ENCODE data around the gene BOD1L1. TPM values are rescaled to one million over a fixed set of nuclear protein-coding genes. Genes with fewer than 3 reads are reported as not detected.
A peak's percentile ranks its signal among the peaks of the same experiment; 100 is the strongest.

The BOD1L1 gene
- total and polyA plus RNA-seq, 2 of the 8 experiments (the other 6 are each of a cell fraction or from before 2014, with no cell fraction given) = 6.8 to 39.3 TPM

- no peak for TF ChIP-seq GTF2F1 (IDR thresholded peaks at IDR 0.05; ENCODE audit: borderline replicate concordance, low read depth, low read length)
- peak; percentile 67 for TF ChIP-seq SUZ12 (IDR thresholded peaks at IDR 0.05; ENCODE audit: low read length)
- no peak for TF ChIP-seq SP4 (IDR thresholded peaks at IDR 0.05; ENCODE audit: low read length)
- no peak for TF ChIP-seq FOSL1 (IDR thresholded peaks at IDR 0.05; ENCODE audit: insufficient read depth, low read depth, low read length)
- no peak for TF ChIP-seq CTCF (IDR thresholded peaks at IDR 0.05; ENCODE audit: control extremely low read depth in 1 of 3, insufficient read depth in 1 of 3, low read depth in 1 of 3, low read length in 3 of 3)
- no peak for TF ChIP-seq ASH2L (IDR thresholded peaks at IDR 0.05; ENCODE audit: low read length)
- peak; percentile 77 for TF ChIP-seq EZH2 (IDR thresholded peaks at IDR 0.05; ENCODE audit: low read depth, low read length, severe bottlenecking)
- no peak for TF ChIP-seq SRF (IDR thresholded peaks at IDR 0.05; ENCODE audit: low read depth, low read length)
- TF ChIP-seq SIRT6 (IDR thresholded peaks at IDR 0.05; ENCODE audit: low read length) = no peak
- TF ChIP-seq RFX5 (IDR thresholded peaks at IDR 0.05; ENCODE audit: borderline replicate concordance, low read depth, low read length) = no peak
Observed at GRCh38 chr4:13539047-13539618, 88.4 kb downstream of the BOD1L1 start (continued).

Measured in H1 (cell line).